NCI-H2107 treated with DMSO at 0.1 percent for 48 hours (cell line): ENCODE data around the gene RIPOR3.
"Not testable (repeated sequence)": the region's sequence is repeated elsewhere in the genome, so short reads cannot be mapped to it uniquely, and the experiment has no call there.

Experiments
- DNase-seq: peaks from one replicate; lab custom pipeline; 2025; ENCODE audit not compliant: unreplicated experiment; lab: John Stamatoyannopoulos, UW

The RIPOR3 gene

GRCh38 chr20:50682065-50682464, 9.3 kb downstream of the RIPOR3 start:
- DNase-seq: no peak

- DNase-seq: no peak
Observed at GRCh38 chr20:50681359-50682064, 9.8 kb downstream of the RIPOR3 start.

GRCh38 chr20:50680105-50680960, 11.0 kb downstream of the RIPOR3 start:
- DNase-seq: no peak

GRCh38 chr20:50679753-50680104, 11.6 kb downstream of the RIPOR3 start:
- no peak for DNase-seq

- DNase-seq: no peak
Observed at GRCh38 chr20:50678169-50678898, 13.0 kb downstream of the RIPOR3 start.

- no peak for DNase-seq
Observed at GRCh38 chr20:50676858-50677257, 14.5 kb downstream of the RIPOR3 start.

GRCh38 chr20:50676377-50676731, 15.0 kb downstream of the RIPOR3 start:
- not testable (repeated sequence) for DNase-seq

GRCh38 chr20:50675671-50676376, 15.5 kb downstream of the RIPOR3 start:
- DNase-seq: no peak

- no peak for DNase-seq
Observed at GRCh38 chr20:50674138-50674825, 17.1 kb downstream of the RIPOR3 start.

GRCh38 chr20:50673466-50674137, 17.7 kb downstream of the RIPOR3 start:
- no peak for DNase-seq

GRCh38 chr20:50673146-50673465, 18.2 kb downstream of the RIPOR3 start:
- no peak for DNase-seq

GRCh38 chr20:50672400-50673145, 18.8 kb downstream of the RIPOR3 start:
- no peak for DNase-seq

GRCh38 chr20:50671626-50672025, 19.7 kb downstream of the RIPOR3 start:
- no peak for DNase-seq

GRCh38 chr20:50671010-50671409, 20.3 kb downstream of the RIPOR3 start:
- DNase-seq: not testable (repeated sequence)

- DNase-seq: no peak
Observed at GRCh38 chr20:50670126-50670862, 21.0 kb downstream of the RIPOR3 start.

GRCh38 chr20:50668798-50669197, 22.5 kb downstream of the RIPOR3 start:
- no peak for DNase-seq

- no peak for DNase-seq
Observed at GRCh38 chr20:50668326-50668725, 23.0 kb downstream of the RIPOR3 start.

- no peak for DNase-seq
Observed at GRCh38 chr20:50666709-50667298, 24.5 kb downstream of the RIPOR3 start.
